ENCODE data around the gene DNAJB2.
"Not testable (repeated sequence)": the region's sequence is repeated elsewhere in the genome, so short reads cannot be mapped to it uniquely, and the experiment has no call there.

Gene DNAJB2

GRCh38 chr2:219286436-219287115 lies 7.4 kb downstream of the DNAJB2 start:
- Mint-ChIP-seq H3K9me3 (ENCODE audit: low read depth) (no peaks in the 10 kb centered on the region), H3K27ac (peak overlapping the region; percentile 66), H3K4me1 (ENCODE audit: low read depth) (peaks cover 12% of the 10 kb centered on the region), H3K4me3 (no peak overlapping the region), H3K27me3 (no peaks in the 10 kb centered on the region), H3K36me3 (no peaks in the 10 kb centered on the region)

- H3K27ac Mint-ChIP-seq; H3K27me3 Mint-ChIP-seq; H3K4me3 Mint-ChIP-seq; H3K36me3 Mint-ChIP-seq; H3K9me3 Mint-ChIP-seq (ENCODE audit: low read depth): not testable (repeated sequence)
- H3K4me1 Mint-ChIP-seq (ENCODE audit: low read depth): peaks cover 12% of the 10 kb centered on the region
These were observed 7.9 kb downstream of the DNAJB2 start for GRCh38 chr2:219287116-219287440.

GRCh38 chr2:219287580-219288265 lies 8.6 kb downstream of the DNAJB2 start:
- H3K9me3 Mint-ChIP-seq (ENCODE audit: low read depth): no peaks in the 10 kb centered on the region
- peaks cover 10% of the 10 kb centered on the region for H3K4me1 Mint-ChIP-seq (ENCODE audit: low read depth)
- H3K4me3 Mint-ChIP-seq: no peak overlapping the region
- no peaks in the 10 kb centered on the region for H3K27me3 Mint-ChIP-seq
- peak overlapping the region; percentile 10 for H3K27ac Mint-ChIP-seq
- H3K36me3 Mint-ChIP-seq: no peaks in the 10 kb centered on the region

GRCh38 chr2:219289195-219289536 lies 10.0 kb downstream of the DNAJB2 start:
- Mint-ChIP-seq H3K36me3 (no peaks in the 10 kb centered on the region), H3K27ac (no peak overlapping the region), H3K4me3 (no peak overlapping the region), H3K9me3 (ENCODE audit: low read depth) (no peaks in the 10 kb centered on the region), H3K4me1 (ENCODE audit: low read depth) (peaks cover 5% of the 10 kb centered on the region), H3K27me3 (no peaks in the 10 kb centered on the region)

- no peaks in the 10 kb centered on the region for H3K27me3 Mint-ChIP-seq
- no peaks in the 10 kb centered on the region for H3K36me3 Mint-ChIP-seq
- no peaks in the 10 kb centered on the region for H3K9me3 Mint-ChIP-seq (ENCODE audit: low read depth)
- peaks cover 7% of the 10 kb centered on the region for H3K4me1 Mint-ChIP-seq (ENCODE audit: low read depth)
- H3K4me3 Mint-ChIP-seq: no peak overlapping the region
- no peak overlapping the region for H3K27ac Mint-ChIP-seq
These were observed 10.6 kb downstream of the DNAJB2 start for GRCh38 chr2:219289537-219290361.

- no peak overlapping the region for H3K27ac Mint-ChIP-seq
- H3K27me3 Mint-ChIP-seq: no peaks in the 10 kb centered on the region
- H3K4me3 Mint-ChIP-seq: no peak overlapping the region
- H3K9me3 Mint-ChIP-seq (ENCODE audit: low read depth): no peaks in the 10 kb centered on the region
- H3K4me1 Mint-ChIP-seq (ENCODE audit: low read depth): peaks cover 10% of the 10 kb centered on the region
- no peaks in the 10 kb centered on the region for H3K36me3 Mint-ChIP-seq
These were observed 11.4 kb downstream of the DNAJB2 start for GRCh38 chr2:219290381-219291171.

GRCh38 chr2:219291394-219291793 lies 12.2 kb downstream of the DNAJB2 start:
- Mint-ChIP-seq H3K36me3 (no peaks in the 10 kb centered on the region), H3K27ac (no peak overlapping the region), H3K4me1 (ENCODE audit: low read depth) (peaks cover 15% of the 10 kb centered on the region)

GRCh38 chr2:219291910-219292490 lies 12.8 kb downstream of the DNAJB2 start:
- H3K27ac Mint-ChIP-seq: no peak overlapping the region
- peaks cover 17% of the 10 kb centered on the region for H3K4me1 Mint-ChIP-seq (ENCODE audit: low read depth)
- H3K27me3 Mint-ChIP-seq: no peaks in the 10 kb centered on the region
- no peaks in the 10 kb centered on the region for H3K36me3 Mint-ChIP-seq
- no peak overlapping the region for H3K4me3 Mint-ChIP-seq
- no peaks in the 10 kb centered on the region for H3K9me3 Mint-ChIP-seq (ENCODE audit: low read depth)

More at GRCh38 chr2:219291394-219291793, 12.2 kb downstream of the DNAJB2 start:
- H3K9me3 Mint-ChIP-seq (ENCODE audit: low read depth): no peaks in the 10 kb centered on the region
- H3K27me3 Mint-ChIP-seq: no peaks in the 10 kb centered on the region
- H3K4me3 Mint-ChIP-seq: no peak overlapping the region

GRCh38 chr2:219292616-219293015 lies 13.4 kb downstream of the DNAJB2 start:
- Mint-ChIP-seq H3K36me3 (no peaks in the 10 kb centered on the region), H3K9me3 (ENCODE audit: low read depth) (no peaks in the 10 kb centered on the region), H3K4me1 (ENCODE audit: low read depth) (peaks cover 20% of the 10 kb centered on the region), H3K4me3 (no peak overlapping the region), H3K27ac (no peak overlapping the region), H3K27me3 (no peaks in the 10 kb centered on the region)

- H3K27ac Mint-ChIP-seq: peak overlapping the region; percentile 79
- no peaks in the 10 kb centered on the region for H3K36me3 Mint-ChIP-seq
- no peaks in the 10 kb centered on the region for H3K27me3 Mint-ChIP-seq
- no peaks in the 10 kb centered on the region for H3K9me3 Mint-ChIP-seq (ENCODE audit: low read depth)
- peaks cover 22% of the 10 kb centered on the region for H3K4me1 Mint-ChIP-seq (ENCODE audit: low read depth)
- H3K4me3 Mint-ChIP-seq: peak overlapping the region; percentile 80
These were observed 14.6 kb downstream of the DNAJB2 start for GRCh38 chr2:219293736-219294231.

- no peaks in the 10 kb centered on the region for H3K27me3 Mint-ChIP-seq
- H3K9me3 Mint-ChIP-seq (ENCODE audit: low read depth): no peaks in the 10 kb centered on the region
- H3K4me1 Mint-ChIP-seq (ENCODE audit: low read depth): peaks cover 25% of the 10 kb centered on the region
- no peaks in the 10 kb centered on the region for H3K36me3 Mint-ChIP-seq
- H3K27ac Mint-ChIP-seq: peak overlapping the region; percentile 79
- H3K4me3 Mint-ChIP-seq: peak overlapping the region; percentile 80
These were observed 15.5 kb downstream of the DNAJB2 start for GRCh38 chr2:219294356-219295351.

- Mint-ChIP-seq H3K36me3 (no peaks in the 10 kb centered on the region), H3K27ac (no peak overlapping the region), H3K9me3 (ENCODE audit: low read depth) (no peaks in the 10 kb centered on the region), H3K4me1 (ENCODE audit: low read depth) (peaks cover 25% of the 10 kb centered on the region), H3K4me3 (no peak overlapping the region), H3K27me3 (no peaks in the 10 kb centered on the region)
These were observed 17.0 kb downstream of the DNAJB2 start for GRCh38 chr2:219296142-219296541.

GRCh38 chr2:219296631-219297391 lies 17.6 kb downstream of the DNAJB2 start:
- Mint-ChIP-seq H3K27me3 (no peaks in the 10 kb centered on the region), H3K9me3 (ENCODE audit: low read depth) (no peaks in the 10 kb centered on the region), H3K27ac (no peak overlapping the region), H3K4me1 (ENCODE audit: low read depth) (peaks cover 25% of the 10 kb centered on the region), H3K4me3 (no peak overlapping the region), H3K36me3 (no peaks in the 10 kb centered on the region)
